Measurements from ENCODE around the gene PBX4. TPM values are rescaled to one million over a fixed set of nuclear protein-coding genes. Genes with fewer than 3 reads are reported as not detected.
A peak's percentile ranks its signal among the peaks of the same experiment; 100 is the strongest.

Gene PBX4
- total RNA-seq, 2 experiments from 2014 or later, result 13.8 to 15.6 TPM

DNA sequence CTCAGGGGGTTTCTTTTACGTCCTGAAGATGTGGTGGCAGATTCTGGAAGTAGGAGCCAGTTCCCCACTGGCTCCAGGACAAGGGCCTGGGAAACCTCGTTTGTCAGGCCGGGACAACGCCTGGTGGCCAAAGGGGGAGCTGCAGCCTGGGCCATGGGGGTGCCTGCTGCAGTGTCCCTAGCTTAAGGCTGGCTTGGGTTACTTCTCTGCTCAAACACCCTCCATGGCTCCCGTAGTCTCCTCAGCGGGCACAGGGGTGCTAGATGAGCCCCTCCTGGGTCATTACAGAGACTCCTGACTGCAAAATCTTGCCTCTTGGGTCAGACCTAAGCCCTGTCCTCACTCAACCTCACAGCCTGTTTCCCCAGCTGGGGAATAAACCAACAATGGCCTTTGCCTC, 65.7 kb downstream of the PBX4 start:
- TF ChIP-seq, protein P1, sequence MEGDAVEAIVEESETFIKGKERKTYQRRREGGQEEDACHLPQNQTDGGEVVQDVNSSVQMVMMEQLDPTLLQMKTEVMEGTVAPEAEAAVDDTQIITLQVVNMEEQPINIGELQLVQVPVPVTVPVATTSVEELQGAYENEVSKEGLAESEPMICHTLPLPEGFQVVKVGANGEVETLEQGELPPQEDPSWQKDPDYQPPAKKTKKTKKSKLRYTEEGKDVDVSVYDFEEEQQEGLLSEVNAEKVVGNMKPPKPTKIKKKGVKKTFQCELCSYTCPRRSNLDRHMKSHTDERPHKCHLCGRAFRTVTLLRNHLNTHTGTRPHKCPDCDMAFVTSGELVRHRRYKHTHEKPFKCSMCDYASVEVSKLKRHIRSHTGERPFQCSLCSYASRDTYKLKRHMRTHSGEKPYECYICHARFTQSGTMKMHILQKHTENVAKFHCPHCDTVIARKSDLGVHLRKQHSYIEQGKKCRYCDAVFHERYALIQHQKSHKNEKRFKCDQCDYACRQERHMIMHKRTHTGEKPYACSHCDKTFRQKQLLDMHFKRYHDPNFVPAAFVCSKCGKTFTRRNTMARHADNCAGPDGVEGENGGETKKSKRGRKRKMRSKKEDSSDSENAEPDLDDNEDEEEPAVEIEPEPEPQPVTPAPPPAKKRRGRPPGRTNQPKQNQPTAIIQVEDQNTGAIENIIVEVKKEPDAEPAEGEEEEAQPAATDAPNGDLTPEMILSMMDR (IDR thresholded peaks at IDR 0.05), result peak; percentile 44
- DNase-seq, result peak; percentile 47
- ATAC-seq, result peak; percentile 61
- peaks cover 2% of the 10 kb centered on the region for H3K9me3 Mint-ChIP-seq
- no peaks in the 10 kb centered on the region for H3K36me3 Mint-ChIP-seq (ENCODE audit: low read depth)
- ChIA-PET POLR2A (no interaction called here), CTCF (interaction anchor here (0.8 to 9.0 kb wide), 19 partner anchors 9 to 365 kb away, joined by 3 to 111 read pairs (median 5); no protein-coding TSS in a partner anchor)
- H3K4me3 Mint-ChIP-seq, result no peak overlapping the region
- no peak overlapping the region for H3K27ac Mint-ChIP-seq
- H3K27me3 Mint-ChIP-seq, result no peaks in the 10 kb centered on the region
- intact Hi-C loops (cut with micrococcal nuclease), result no loop called here
- no peaks in the 10 kb centered on the region for H3K4me1 Mint-ChIP-seq (ENCODE audit: low read depth)

DNA sequence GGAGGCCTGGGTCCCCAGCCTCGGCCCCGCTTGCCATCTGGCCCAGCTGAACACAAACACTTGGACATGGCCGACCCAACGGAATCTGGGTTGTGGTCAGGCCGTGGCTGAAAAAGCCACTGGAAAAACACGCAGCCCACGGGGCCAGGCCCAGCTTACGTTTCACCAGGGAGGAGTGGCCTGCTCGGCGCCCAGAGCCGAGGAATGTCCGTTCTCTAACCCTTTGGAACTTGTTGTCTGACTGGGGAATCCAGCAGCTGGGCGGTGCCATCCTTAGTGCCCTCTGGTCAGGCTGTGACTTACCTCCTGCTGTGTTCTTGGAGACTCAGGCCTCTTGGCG, 66.7 kb downstream of the PBX4 start:
- H3K27me3 Mint-ChIP-seq, result no peaks in the 10 kb centered on the region
- intact Hi-C loops (cut with micrococcal nuclease), result no loop called here
- no peak overlapping the region for H3K27ac Mint-ChIP-seq
- CTCF ChIA-PET, result interaction anchor here (0.5 to 9.0 kb wide), 11 partner anchors 11 to 364 kb away, joined by 3 to 111 read pairs (median 3); no protein-coding TSS in a partner anchor
- H3K9me3 Mint-ChIP-seq, result peaks cover 2% of the 10 kb centered on the region
- no peak overlapping the region for H3K4me3 Mint-ChIP-seq
- DNase-seq (no peak), ATAC-seq (no peak)
- no peaks in the 10 kb centered on the region for H3K36me3 Mint-ChIP-seq (ENCODE audit: low read depth)
- no peaks in the 10 kb centered on the region for H3K4me1 Mint-ChIP-seq (ENCODE audit: low read depth)
- POLR2A ChIA-PET, result interaction anchor here (0.9 kb wide), 1 partner anchor 13 kb away, joined by 5 read pairs; no protein-coding TSS in a partner anchor
- TF ChIP-seq, protein P1 (IDR thresholded peaks at IDR 0.05), result no peak

DNA sequence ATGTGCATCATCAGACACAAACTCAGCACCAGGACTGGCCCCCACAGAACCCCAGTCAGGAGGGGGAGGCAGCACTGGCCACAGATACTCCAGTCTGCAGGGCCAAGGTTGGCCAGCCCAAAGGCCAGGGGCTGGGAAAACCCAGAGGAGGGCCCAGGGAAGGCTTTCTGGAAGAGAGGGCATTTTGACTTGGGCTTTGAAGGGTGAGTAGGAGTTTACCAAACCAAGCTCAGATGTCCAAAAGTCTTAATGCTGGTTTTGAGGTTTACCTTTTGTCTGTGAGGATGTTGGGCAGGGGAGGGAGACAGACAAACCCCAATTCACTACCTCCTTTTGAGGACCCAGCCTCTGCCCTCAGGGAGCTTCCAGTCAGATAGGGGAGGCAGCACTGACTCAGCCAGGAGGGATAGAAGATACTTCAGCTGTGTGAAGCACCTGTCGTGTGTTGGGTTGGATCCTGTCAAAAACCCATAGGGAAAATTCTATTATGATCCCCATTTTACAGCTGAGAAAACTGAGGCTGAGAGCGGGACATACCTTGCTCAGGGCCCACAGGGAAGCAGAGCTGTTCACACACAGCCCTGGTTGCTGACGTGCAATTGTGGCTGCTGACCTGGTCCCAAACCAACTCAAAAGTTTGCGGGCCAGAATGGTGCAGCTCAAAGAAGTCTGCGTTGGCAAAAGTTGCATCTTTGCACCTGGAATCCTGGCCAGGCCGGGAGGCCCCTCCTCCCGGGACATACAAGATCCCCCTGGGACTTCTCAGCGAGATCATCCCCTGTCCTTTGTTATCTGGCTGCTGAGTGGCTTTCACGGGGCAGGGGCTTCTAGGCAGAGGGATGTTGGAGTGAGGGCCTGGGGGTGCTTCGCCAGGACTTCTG, 67.3 kb downstream of the PBX4 start:
- Mint-ChIP-seq H3K4me3 (no peak overlapping the region), H3K27ac (no peak overlapping the region), H3K36me3 (ENCODE audit: low read depth) (no peaks in the 10 kb centered on the region), H3K4me1 (ENCODE audit: low read depth) (no peaks in the 10 kb centered on the region), H3K27me3 (no peaks in the 10 kb centered on the region), H3K9me3 (peaks cover 2% of the 10 kb centered on the region)
- DNase-seq, result no peak
- TF ChIP-seq, protein P1 (IDR thresholded peaks at IDR 0.05), result no peak
- no peak for ATAC-seq
- POLR2A ChIA-PET, result interaction anchor here (0.9 kb wide), 1 partner anchor 12 kb away, joined by 5 read pairs; no protein-coding TSS in a partner anchor
- intact Hi-C loops (cut with micrococcal nuclease), result no loop called here
- CTCF ChIA-PET, result interaction anchor here (0.5 to 9.0 kb wide), 7 partner anchors 10 to 255 kb away, joined by 3 to 111 read pairs (median 3); no protein-coding TSS in a partner anchor

DNA sequence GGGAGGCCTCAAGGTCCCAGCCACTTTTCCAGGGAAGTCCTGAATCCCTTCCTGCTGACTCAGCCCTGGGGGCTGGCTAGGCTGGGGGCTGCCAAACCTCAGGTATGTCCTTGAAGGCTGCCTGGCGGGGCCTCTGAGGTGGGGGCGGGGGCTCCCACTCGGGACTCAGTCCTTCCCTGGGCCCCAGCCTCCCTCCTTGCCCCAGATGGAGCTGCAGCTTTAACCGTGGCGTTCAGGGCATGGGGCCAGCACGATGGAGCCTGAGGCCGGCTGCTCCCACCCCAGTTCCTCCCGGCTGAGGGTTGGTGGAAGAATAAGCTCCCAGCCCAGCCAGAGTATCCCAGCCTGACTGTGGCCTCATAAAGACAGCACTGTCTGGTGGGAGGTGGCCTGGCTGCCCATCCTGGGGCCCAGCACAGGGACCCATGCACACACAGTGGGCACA, 68.0 kb downstream of the PBX4 start:
- H3K4me1 Mint-ChIP-seq (ENCODE audit: low read depth), result no peaks in the 10 kb centered on the region
- H3K27ac Mint-ChIP-seq, result no peak overlapping the region
- TF ChIP-seq, protein P1 (IDR thresholded peaks at IDR 0.05), result no peak
- POLR2A ChIA-PET, result no interaction called here
- intact Hi-C loops (cut with micrococcal nuclease), result no loop called here
- ATAC-seq, result no peak
- H3K27me3 Mint-ChIP-seq, result no peaks in the 10 kb centered on the region
- no peak overlapping the region for H3K4me3 Mint-ChIP-seq
- CTCF ChIA-PET, result interaction anchor here (0.5 to 9.0 kb wide), 3 partner anchors 19 to 33 kb away, joined by 3 to 111 read pairs (median 3); no protein-coding TSS in a partner anchor
- peaks cover 2% of the 10 kb centered on the region for H3K9me3 Mint-ChIP-seq
- H3K36me3 Mint-ChIP-seq (ENCODE audit: low read depth), result no peaks in the 10 kb centered on the region
- no peak for DNase-seq
